ENCODE data around the gene PRICKLE4.

PRICKLE4 gene

GRCh38 chr6:41743406-41744235 is 37.0 kb upstream of the PRICKLE4 start:
- H3K4me3 ChIP-seq (ENCODE audit: low read length) = no peak overlapping the region
- no peak overlapping the region for H3K27ac ChIP-seq (ENCODE audit: low read length)
- H4K20me1 ChIP-seq (ENCODE audit: insufficient read depth, low read length) = no peaks in the 10 kb centered on the region
- H3K9me3 ChIP-seq (ENCODE audit: insufficient read depth, low read length) = no peaks in the 10 kb centered on the region
- TF ChIP-seq, protein P1, sequence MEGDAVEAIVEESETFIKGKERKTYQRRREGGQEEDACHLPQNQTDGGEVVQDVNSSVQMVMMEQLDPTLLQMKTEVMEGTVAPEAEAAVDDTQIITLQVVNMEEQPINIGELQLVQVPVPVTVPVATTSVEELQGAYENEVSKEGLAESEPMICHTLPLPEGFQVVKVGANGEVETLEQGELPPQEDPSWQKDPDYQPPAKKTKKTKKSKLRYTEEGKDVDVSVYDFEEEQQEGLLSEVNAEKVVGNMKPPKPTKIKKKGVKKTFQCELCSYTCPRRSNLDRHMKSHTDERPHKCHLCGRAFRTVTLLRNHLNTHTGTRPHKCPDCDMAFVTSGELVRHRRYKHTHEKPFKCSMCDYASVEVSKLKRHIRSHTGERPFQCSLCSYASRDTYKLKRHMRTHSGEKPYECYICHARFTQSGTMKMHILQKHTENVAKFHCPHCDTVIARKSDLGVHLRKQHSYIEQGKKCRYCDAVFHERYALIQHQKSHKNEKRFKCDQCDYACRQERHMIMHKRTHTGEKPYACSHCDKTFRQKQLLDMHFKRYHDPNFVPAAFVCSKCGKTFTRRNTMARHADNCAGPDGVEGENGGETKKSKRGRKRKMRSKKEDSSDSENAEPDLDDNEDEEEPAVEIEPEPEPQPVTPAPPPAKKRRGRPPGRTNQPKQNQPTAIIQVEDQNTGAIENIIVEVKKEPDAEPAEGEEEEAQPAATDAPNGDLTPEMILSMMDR (IDR thresholded peaks at IDR 0.05; ENCODE audit: low read depth, low read length) = no peak
- no peak for TF ChIP-seq EZH2phosphoT487 (IDR thresholded peaks at IDR 0.05; ENCODE audit: low read depth)
- H3K4me2 ChIP-seq (ENCODE audit: low read length) = no peak overlapping the region
- 0 out of 2 replicates have a peak, but pooled peaks cover 4% of the 10 kb centered on the region for H3K27me3 ChIP-seq (ENCODE audit: low read depth, low read length)
- no peaks in the 10 kb centered on the region for H3K36me3 ChIP-seq (replicated peaks; ENCODE audit: low read depth, low read length)
- H3K79me2 ChIP-seq (ENCODE audit: low read length) = no peaks in the 10 kb centered on the region
- no peak overlapping the region for H2AFZ ChIP-seq (ENCODE audit: low read depth, low read length)
- no peaks in the 10 kb centered on the region for H3K4me1 ChIP-seq (ENCODE audit: low read length)
- H3K9ac ChIP-seq (ENCODE audit: low read length) = no peak overlapping the region

DNA sequence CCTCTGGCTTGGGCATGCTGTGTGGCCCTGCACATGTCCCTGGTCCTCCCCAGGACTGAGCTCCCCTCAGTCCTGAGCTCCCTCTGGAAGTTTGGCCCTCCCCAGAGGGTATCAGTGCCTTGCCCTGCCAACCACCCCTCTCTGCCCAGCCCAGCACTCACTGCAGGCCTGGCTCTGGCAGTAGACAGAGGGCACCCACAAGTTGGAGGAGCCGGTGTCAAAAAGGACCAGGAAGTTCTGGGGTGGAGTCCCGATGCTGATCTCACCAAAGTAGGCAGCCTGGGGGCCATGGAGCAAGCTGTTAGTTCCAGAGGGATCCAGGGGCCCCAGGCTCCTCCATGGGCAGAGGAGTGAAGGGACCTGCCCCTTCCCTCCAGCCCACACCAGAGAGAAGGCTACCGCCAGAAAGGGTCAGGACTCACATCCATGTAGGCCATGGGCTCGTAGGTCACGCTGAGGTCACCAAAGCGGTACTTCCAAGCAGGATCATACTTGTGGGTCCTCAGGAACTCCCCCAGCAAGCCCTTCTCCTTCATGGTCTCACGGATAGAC is 36.3 kb upstream of the PRICKLE4 start:
- Histone ChIP-seq H3K27ac (ENCODE audit: low read length) (no peak overlapping the region), H4K20me1 (ENCODE audit: insufficient read depth, low read length) (no peaks in the 10 kb centered on the region), H2AFZ (ENCODE audit: low read depth, low read length) (no peak overlapping the region), H3K9me3 (ENCODE audit: insufficient read depth, low read length) (no peaks in the 10 kb centered on the region), H3K36me3 (replicated peaks; ENCODE audit: low read depth, low read length) (no peaks in the 10 kb centered on the region), H3K4me3 (ENCODE audit: low read length) (no peak overlapping the region), H3K4me1 (ENCODE audit: low read length) (no peaks in the 10 kb centered on the region), H3K4me2 (ENCODE audit: low read length) (no peak overlapping the region), H3K27me3 (ENCODE audit: low read depth, low read length) (0 out of 2 replicates have a peak, but pooled peaks cover 4% of the 10 kb centered on the region), H3K9ac (ENCODE audit: low read length) (no peak overlapping the region), H3K79me2 (ENCODE audit: low read length) (no peaks in the 10 kb centered on the region)
- TF ChIP-seq, protein P1 (IDR thresholded peaks at IDR 0.05; ENCODE audit: low read depth, low read length) = no peak
- TF ChIP-seq EZH2phosphoT487 (IDR thresholded peaks at IDR 0.05; ENCODE audit: low read depth) = no peak

DNA sequence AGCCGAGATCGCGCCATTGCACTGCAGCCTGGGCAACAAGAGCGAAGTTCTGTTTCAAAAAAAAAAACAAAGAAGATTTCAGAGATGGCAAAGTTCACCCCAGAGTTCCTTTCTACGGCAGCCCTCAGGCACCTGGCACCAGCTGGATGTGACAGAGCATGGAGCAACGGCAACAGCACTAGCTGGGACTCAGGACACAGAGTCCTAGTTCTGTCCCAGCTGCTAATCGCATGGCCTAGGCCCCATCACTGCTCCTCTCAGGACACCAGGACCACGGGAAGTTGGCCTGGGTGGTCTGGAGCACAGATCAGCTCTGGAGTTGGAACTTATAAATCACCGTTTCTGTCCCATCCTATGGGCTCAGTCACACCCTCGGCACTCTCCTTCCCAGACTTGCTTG is 34.5 kb upstream of the PRICKLE4 start:
- TF ChIP-seq, protein P1 (IDR thresholded peaks at IDR 0.05; ENCODE audit: low read depth, low read length) = no peak
- TF ChIP-seq EZH2phosphoT487 (IDR thresholded peaks at IDR 0.05; ENCODE audit: low read depth) = no peak
- Histone ChIP-seq H2AFZ (ENCODE audit: low read depth, low read length) (no peak overlapping the region), H4K20me1 (ENCODE audit: insufficient read depth, low read length) (no peaks in the 10 kb centered on the region), H3K4me2 (ENCODE audit: low read length) (no peak overlapping the region), H3K9me3 (ENCODE audit: insufficient read depth, low read length) (no peaks in the 10 kb centered on the region), H3K79me2 (ENCODE audit: low read length) (no peaks in the 10 kb centered on the region), H3K36me3 (replicated peaks; ENCODE audit: low read depth, low read length) (no peaks in the 10 kb centered on the region), H3K27me3 (ENCODE audit: low read depth, low read length) (no peaks in the 10 kb centered on the region), H3K27ac (ENCODE audit: low read length) (no peak overlapping the region), H3K9ac (ENCODE audit: low read length) (no peak overlapping the region), H3K4me1 (ENCODE audit: low read length) (no peaks in the 10 kb centered on the region), H3K4me3 (ENCODE audit: low read length) (no peak overlapping the region)

- no peak within 1 kb of the TSS for H3K9ac ChIP-seq (ENCODE audit: low read length)
- H3K4me1 ChIP-seq (ENCODE audit: low read length) = no peaks in the 10 kb centered on the region
- H3K4me2 ChIP-seq (ENCODE audit: low read length) = no peak within 1 kb of the TSS
- no peak for TF ChIP-seq EZH2phosphoT487 (IDR thresholded peaks at IDR 0.05; ENCODE audit: low read depth)
- TF ChIP-seq, protein P1 (IDR thresholded peaks at IDR 0.05; ENCODE audit: low read depth, low read length) = no peak
- no peak within 1 kb of the TSS for H2AFZ ChIP-seq (ENCODE audit: low read depth, low read length)
- H3K9me3 ChIP-seq (ENCODE audit: insufficient read depth, low read length) = no peaks in the 10 kb centered on the region
- H3K4me3 ChIP-seq (ENCODE audit: low read length) = no peak within 1 kb of the TSS
- H3K27me3 ChIP-seq (ENCODE audit: low read depth, low read length) = no peaks in the 10 kb centered on the region
- no peaks in the 10 kb centered on the region for H3K36me3 ChIP-seq (replicated peaks; ENCODE audit: low read depth, low read length)
- H4K20me1 ChIP-seq (ENCODE audit: insufficient read depth, low read length) = no peaks in the 10 kb centered on the region
- H3K27ac ChIP-seq (ENCODE audit: low read length) = no peak within 1 kb of the TSS
- H3K79me2 ChIP-seq (ENCODE audit: low read length) = no peaks in the 10 kb centered on the region
Observed at GRCh38 chr6:41747256-41748101, 33.1 kb upstream of the PRICKLE4 start, which contains the start of gene PGC. Gene PGC, minus strand, starts transcription at chr6:41747397. Its CDS starts 63 bp downstream, at chr6:41747334.

Measured in OCI-LY3 (cell line).